Effector memory CD8-positive, alpha-beta T cell (primary cell): ENCODE results near the gene GRIA4.

Experiments
- ATAC-seq: fragments of 150-1000 bp; cut with Tn5 transposase; replicated peaks from 2 replicates; pipeline ENCODE4 v1.10.0; 2021; ENCODE audit warnings: mild to moderate bottlenecking, moderate library complexity
- DNase-seq, 3 experiments: peaks; one replicate each; pipeline ENCODE4 v3.0.0; 2021
- H3K27ac Mint-ChIP-seq, 2 donors: one replicate each; pipeline ENCODE4 v1.8.0; 2022; ENCODE audit warnings: mild to moderate bottlenecking in 2 of 2, mixed read lengths in 2 of 2, moderate library complexity in 2 of 2
- H3K27me3 Mint-ChIP-seq, 2 donors: one replicate each; pipeline ENCODE4 v1.8.0; 2022; ENCODE audit warnings: mixed read lengths in 2 of 2
- H3K36me3 Mint-ChIP-seq: one replicate; pipeline ENCODE4 v1.8.0; 2022; ENCODE audit warnings: mild to moderate bottlenecking, moderate library complexity, mixed read lengths; ENCODE audit not compliant: insufficient read depth
- H3K4me1 Mint-ChIP-seq, 2 donors: one replicate each; pipeline ENCODE4 v1.8.0; 2022; ENCODE audit warnings: low read depth in 2 of 2, mixed read lengths in 2 of 2
- H3K4me3 Mint-ChIP-seq, 2 donors: one replicate each; pipeline ENCODE4 v1.8.0; 2022; ENCODE audit warnings: mild to moderate bottlenecking in 2 of 2, mixed read lengths in 2 of 2, moderate library complexity in 2 of 2
- H3K9me3 Mint-ChIP-seq, 2 donors: one replicate each; pipeline ENCODE4 v1.8.0; 2022; ENCODE audit warnings: mixed read lengths in 2 of 2

GRIA4 gene

DNA sequence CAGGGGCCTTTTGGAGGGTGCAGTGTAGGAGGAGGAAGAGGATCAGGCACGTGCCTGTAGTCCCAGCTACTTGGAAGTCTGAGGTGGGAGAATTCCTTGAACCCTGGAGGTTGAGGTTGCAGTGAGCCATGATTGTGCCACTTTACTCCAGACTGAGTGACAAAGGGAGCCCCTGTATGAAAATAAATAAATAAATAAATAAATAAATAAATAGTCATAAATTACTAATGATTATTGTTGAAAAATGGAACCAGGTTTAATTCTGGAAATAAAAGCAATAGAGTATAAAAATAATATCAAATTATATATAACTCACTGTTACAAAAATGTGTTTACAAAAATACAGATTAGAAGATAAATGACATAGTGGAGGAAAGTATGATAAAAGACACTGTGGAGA lies 37.9 kb downstream of the GRIA4 start:
- no peaks in the 10 kb centered on the region for H3K4me1 Mint-ChIP-seq
- H3K9me3 Mint-ChIP-seq: peaks cover 0 to 3% of the 10 kb centered on the region in 2 donors
- DNase-seq (no peak), ATAC-seq (no peak)
- no peak overlapping the region for H3K27ac Mint-ChIP-seq
- no peaks in the 10 kb centered on the region for H3K27me3 Mint-ChIP-seq
- no peaks in the 10 kb centered on the region for H3K36me3 Mint-ChIP-seq
- H3K4me3 Mint-ChIP-seq: no peak overlapping the region

DNA sequence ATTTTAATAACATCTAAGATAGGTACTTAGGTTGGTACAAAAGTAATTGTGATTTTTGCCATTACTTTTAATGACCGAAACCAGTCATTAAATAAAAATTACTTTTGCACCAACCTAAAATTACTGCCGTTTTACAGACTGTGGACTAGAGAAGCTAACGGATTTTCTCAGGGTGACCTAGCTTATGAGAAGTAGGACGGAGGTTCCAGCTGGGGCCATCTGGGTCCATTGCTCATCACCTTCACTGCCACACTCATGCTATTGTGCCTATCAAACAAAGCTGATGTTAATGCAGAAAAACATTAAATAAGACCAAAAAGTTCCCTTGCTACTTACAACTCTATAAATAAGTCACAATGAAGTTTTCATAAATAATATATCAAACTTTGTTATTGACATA lies 38.9 kb downstream of the GRIA4 start:
- Mint-ChIP-seq H3K27me3 (no peaks in the 10 kb centered on the region), H3K4me3 (no peak overlapping the region), H3K27ac (no peak overlapping the region), H3K4me1 (no peaks in the 10 kb centered on the region), H3K36me3 (no peaks in the 10 kb centered on the region), H3K9me3 (peaks cover 0 to 3% of the 10 kb centered on the region in 2 donors)
- no peak for DNase-seq
- ATAC-seq: no peak

DNA sequence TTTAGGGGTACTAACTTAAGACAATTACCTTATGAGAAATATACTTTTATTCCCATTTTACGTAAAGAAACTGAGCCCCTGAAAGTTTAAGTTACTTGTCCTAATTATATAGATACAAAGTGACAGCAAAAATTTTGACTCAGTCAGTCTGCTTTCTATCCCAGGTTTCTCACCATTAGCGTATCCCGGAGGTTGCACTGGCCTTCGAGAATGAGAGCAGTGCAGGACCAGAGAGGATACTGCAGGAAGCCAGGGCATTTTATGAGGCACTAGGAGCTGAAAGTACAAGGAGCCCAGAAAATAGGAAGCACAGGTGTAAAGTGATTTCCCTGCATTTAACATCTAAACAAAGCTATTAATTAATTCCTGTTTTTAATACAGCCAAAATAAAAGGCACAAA lies 55.4 kb downstream of the GRIA4 start:
- Mint-ChIP-seq H3K27ac (no peak overlapping the region), H3K4me1 (no peaks in the 10 kb centered on the region), H3K4me3 (no peak overlapping the region)

DNA sequence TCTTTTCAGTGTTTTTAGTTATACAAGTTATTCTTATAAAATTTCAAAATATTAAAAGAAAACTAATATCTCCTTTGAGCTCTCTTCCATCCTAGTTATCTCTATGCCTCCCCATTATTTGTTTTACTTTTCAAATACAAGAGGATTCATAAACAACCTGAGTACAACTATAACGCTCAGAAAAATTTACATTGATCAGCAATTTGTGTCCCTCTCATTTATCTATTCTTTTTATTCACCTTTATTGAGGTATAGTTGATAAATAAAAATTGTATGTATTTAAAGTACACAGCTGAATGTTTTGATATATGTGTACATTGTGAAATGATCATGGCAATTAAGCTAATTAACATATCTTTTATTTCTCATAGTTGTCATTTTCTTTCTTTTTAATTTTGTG lies 57.6 kb downstream of the GRIA4 start:
- H3K27me3 Mint-ChIP-seq: no peaks in the 10 kb centered on the region
- ATAC-seq (no peak), DNase-seq (no peak)
- H3K36me3 Mint-ChIP-seq: no peaks in the 10 kb centered on the region
- H3K4me1 Mint-ChIP-seq: no peaks in the 10 kb centered on the region
- H3K4me3 Mint-ChIP-seq: no peak overlapping the region
- no peak overlapping the region for H3K27ac Mint-ChIP-seq
- peaks cover 7 to 9% of the 10 kb centered on the region in 2 donors for H3K9me3 Mint-ChIP-seq

More for the DNA sequence above, 55.4 kb downstream of the GRIA4 start:
- no peak for DNase-seq
- Mint-ChIP-seq H3K9me3 (peaks cover 0 to 5% of the 10 kb centered on the region in 2 donors), H3K36me3 (no peaks in the 10 kb centered on the region), H3K27me3 (no peaks in the 10 kb centered on the region)
- no peak for ATAC-seq

DNA sequence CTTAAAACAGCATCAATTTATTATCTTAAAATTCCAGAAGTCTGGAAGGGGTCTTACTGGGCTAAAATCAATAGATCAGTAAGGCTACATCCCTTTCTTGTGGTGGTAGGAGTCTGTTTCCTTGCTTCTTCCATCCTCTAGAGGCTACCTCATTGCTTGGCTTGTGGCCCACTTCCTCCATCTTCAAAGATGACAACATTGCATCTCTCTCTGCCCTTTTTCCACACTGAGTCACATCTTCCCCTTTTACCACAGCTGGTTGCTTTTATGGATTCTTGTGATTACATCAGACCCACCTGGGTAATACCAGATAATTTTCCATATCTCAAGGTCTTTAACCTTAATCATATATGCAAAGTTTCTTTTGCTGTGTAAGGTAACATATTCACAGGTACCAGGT lies 60.9 kb downstream of the GRIA4 start:
- no peaks in the 10 kb centered on the region for H3K36me3 Mint-ChIP-seq
- no peaks in the 10 kb centered on the region for H3K27me3 Mint-ChIP-seq
- H3K4me1 Mint-ChIP-seq: no peaks in the 10 kb centered on the region
- H3K4me3 Mint-ChIP-seq: no peak overlapping the region
- peaks cover 6 to 14% of the 10 kb centered on the region in 2 donors for H3K9me3 Mint-ChIP-seq
- no peak overlapping the region for H3K27ac Mint-ChIP-seq
- DNase-seq: no peak
- ATAC-seq: no peak

DNA sequence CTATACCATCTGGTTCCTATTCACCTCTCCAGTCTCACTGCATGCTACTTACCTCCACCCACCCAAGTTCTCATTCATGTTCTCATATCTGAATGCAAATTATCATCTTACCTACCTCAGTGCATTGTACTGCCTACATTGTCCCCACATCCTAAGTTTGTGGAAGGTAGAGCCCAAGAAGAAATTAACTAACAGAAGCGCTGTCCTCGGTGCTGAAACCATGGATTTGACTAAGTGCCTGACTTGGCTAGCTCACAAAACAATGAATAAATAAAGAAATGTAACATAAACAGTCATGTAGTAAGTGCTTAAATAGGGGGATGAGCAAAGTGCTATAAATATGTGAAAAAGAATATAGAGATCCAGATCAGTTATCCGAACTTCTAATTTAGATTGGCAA lies 63.2 kb downstream of the GRIA4 start:
- DNase-seq (no peak), ATAC-seq (no peak)
- H3K36me3 Mint-ChIP-seq: no peaks in the 10 kb centered on the region
- H3K4me1 Mint-ChIP-seq: no peaks in the 10 kb centered on the region
- H3K9me3 Mint-ChIP-seq: peaks cover 4 to 14% of the 10 kb centered on the region in 2 donors
- no peaks in the 10 kb centered on the region for H3K27me3 Mint-ChIP-seq
- no peak overlapping the region for H3K4me3 Mint-ChIP-seq
- H3K27ac Mint-ChIP-seq: no peak overlapping the region

DNA sequence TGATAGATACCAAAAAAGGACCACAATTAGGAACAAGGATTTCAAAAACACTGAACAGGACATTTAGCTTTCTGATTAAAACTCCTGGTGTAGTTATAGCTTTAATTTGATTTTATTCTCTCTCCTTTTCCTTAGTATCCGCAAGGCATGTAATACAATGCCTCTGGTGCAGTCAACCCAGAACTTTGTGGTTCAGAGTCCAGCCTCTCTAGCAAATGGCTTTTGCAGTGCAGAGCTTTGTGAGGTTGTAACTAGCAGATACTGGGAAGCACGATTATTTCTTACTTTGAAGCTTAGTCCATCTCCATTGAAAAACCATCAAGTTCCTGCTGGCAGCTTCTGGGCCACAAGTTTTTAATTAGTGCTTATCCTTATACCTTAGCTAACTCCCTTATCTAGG lies 79.8 kb downstream of the GRIA4 start:
- Mint-ChIP-seq H3K27ac (no peak overlapping the region), H3K36me3 (no peaks in the 10 kb centered on the region), H3K4me1 (no peaks in the 10 kb centered on the region), H3K9me3 (peaks cover 0 to 3% of the 10 kb centered on the region in 2 donors), H3K4me3 (no peak overlapping the region), H3K27me3 (no peaks in the 10 kb centered on the region)
- DNase-seq (no peak), ATAC-seq (no peak)

DNA sequence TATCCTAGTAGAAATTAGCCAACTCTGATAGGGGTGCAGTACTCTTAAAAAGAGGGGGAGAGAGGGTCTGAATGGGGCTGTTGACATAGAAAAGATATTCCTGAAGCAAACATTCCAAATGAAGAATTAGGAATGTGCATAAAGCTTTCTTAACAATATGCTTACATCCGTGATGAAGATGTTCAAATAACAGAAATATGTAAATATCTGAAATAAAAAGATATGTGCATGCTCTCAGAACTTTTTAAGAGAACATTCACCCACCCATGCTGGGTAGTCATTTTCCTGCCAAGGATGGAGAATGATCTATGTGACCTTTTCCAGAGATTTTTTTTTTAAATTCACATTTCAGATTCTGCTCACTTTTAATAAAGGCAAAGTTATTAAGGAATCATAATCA lies 80.6 kb downstream of the GRIA4 start:
- ATAC-seq: no peak
- no peaks in the 10 kb centered on the region for H3K27me3 Mint-ChIP-seq
- H3K27ac Mint-ChIP-seq: no peak overlapping the region
- H3K36me3 Mint-ChIP-seq: no peaks in the 10 kb centered on the region
- H3K4me1 Mint-ChIP-seq: no peaks in the 10 kb centered on the region
- H3K9me3 Mint-ChIP-seq: peaks cover 0 to 3% of the 10 kb centered on the region in 2 donors
- H3K4me3 Mint-ChIP-seq: no peak overlapping the region
- no peak for DNase-seq

DNA sequence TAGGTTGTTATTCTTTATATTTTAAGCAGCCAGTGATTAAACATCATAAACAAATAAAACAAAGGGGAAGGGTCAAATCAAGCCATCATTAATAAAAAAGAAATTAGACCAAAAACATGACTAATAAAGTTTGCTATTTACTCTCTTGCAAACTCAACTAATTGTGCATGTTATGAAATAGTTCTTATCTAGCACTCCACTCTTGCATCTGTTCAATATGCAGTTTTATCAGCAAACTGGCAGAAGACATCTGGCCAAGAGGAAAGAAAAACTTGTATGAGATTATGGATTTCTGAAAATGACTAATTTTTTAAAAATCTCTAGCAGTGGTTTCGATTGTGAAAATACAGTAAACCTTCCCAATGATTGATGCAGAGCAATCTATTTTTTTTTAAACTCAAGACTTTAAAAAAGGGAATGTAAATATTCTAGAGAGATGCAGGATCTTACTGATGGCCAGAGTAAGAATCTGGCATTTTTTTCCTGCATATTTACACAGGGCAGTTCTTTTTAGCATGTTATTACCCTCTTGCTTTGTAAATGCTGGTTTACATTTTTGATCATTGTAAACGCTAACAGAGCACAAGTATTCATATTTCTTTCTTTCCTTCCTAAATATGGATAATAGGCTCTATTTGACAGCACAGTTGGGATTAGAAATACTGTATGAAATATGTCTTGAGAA lies 83.3 kb downstream of the GRIA4 start:
- no peak overlapping the region for H3K27ac Mint-ChIP-seq
- no peaks in the 10 kb centered on the region for H3K4me1 Mint-ChIP-seq
- ATAC-seq (no peak), DNase-seq (no peak)
- H3K4me3 Mint-ChIP-seq: no peak overlapping the region
- no peaks in the 10 kb centered on the region for H3K27me3 Mint-ChIP-seq
- no peaks in the 10 kb centered on the region for H3K36me3 Mint-ChIP-seq
- peaks cover 0 to 4% of the 10 kb centered on the region in 2 donors for H3K9me3 Mint-ChIP-seq

DNA sequence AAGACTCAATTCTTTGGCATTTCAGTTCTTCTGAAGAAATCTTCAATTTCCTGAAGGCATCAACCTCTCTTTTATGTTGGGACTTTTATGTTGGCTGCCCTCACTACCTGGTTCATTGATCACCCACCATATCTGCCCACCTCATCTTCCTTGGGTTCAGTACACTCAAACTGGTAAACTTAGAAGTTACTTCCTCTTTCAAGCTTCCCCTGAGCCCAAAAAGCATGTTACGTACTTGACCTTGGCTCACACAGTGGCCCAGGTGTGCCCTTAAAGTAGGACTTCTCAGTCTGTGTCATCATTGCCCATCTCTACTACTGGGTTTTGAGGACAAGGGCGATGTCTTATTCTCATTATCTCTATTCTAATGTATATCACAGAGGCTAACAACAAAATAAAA lies 86.1 kb downstream of the GRIA4 start:
- Mint-ChIP-seq H3K27me3 (peaks cover 0 to 5% of the 10 kb centered on the region in 2 donors), H3K36me3 (no peaks in the 10 kb centered on the region), H3K4me1 (no peaks in the 10 kb centered on the region), H3K4me3 (no peak overlapping the region), H3K27ac (no peak overlapping the region), H3K9me3 (peaks cover 5 to 7% of the 10 kb centered on the region in 2 donors)
- DNase-seq (no peak), ATAC-seq (no peak)

DNA sequence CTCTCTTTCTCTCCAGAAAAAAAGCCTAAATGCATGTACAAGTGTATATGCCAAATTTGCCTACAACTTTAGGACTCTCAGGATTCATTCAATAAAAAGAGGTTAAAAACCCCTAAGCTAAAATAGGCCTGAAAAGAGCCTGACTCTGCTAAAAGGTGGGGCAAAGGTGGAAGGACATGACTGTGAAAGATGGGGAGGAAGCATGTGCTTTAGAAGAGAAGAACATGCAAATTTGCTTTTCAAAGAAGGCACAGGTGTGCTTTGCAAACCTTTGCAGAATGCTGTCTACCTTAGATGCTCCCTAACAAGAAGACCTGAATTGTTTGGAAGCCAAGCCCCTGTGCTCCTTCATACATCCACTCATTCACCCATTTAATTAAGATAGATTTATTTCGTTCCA lies 87.4 kb downstream of the GRIA4 start:
- H3K4me1 Mint-ChIP-seq: no peaks in the 10 kb centered on the region
- H3K27me3 Mint-ChIP-seq: peaks cover 0 to 9% of the 10 kb centered on the region in 2 donors
- H3K9me3 Mint-ChIP-seq: peaks cover 5 to 10% of the 10 kb centered on the region in 2 donors
- no peak overlapping the region for H3K4me3 Mint-ChIP-seq
- DNase-seq (no peak), ATAC-seq (no peak)
- H3K27ac Mint-ChIP-seq: no peak overlapping the region
- H3K36me3 Mint-ChIP-seq: no peaks in the 10 kb centered on the region

DNA sequence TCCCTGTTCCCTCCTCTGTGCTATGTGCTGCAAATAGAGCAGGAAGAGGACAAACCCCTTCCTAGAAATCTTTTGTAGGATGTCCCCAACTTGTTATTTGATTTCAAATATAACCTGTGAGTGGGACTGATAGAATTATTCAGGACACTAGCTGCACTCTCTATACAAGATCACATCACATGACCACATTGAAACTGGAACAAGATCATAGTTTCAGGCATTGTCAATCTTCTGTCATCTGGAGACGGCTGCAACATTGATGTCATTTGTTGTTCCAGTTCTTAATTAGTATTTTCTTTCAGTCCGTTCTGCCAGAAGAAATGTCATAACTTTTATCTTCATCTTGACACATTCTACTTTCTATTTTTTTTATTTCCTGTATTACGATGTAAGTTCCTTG lies 89.3 kb downstream of the GRIA4 start:
- H3K36me3 Mint-ChIP-seq: no peaks in the 10 kb centered on the region
- no peak for ATAC-seq
- H3K9me3 Mint-ChIP-seq: peaks cover 5 to 10% of the 10 kb centered on the region in 2 donors
- no peak overlapping the region for H3K27ac Mint-ChIP-seq
- H3K4me1 Mint-ChIP-seq: no peaks in the 10 kb centered on the region
- no peak for DNase-seq
- H3K27me3 Mint-ChIP-seq: peaks cover 0 to 9% of the 10 kb centered on the region in 2 donors
- H3K4me3 Mint-ChIP-seq: no peak overlapping the region

DNA sequence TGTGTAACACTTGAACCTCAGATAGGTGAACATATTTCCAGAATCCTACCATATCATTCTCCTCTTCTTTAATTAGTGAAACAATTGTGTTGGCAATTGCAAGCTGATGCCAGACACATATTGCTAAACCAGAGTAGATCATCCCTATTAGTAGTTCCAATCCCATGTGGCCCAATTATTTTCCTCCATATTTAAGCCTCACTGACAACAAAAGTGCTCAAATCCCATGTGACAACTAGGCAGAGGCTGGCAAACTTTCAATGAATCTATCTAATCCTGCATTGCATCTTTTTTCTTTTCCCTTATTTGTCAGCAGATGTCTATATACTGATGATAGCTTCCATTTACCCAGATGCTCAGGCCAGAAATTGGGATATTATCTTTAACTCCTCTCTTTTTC lies 90.4 kb downstream of the GRIA4 start:
- H3K4me3 Mint-ChIP-seq: no peak overlapping the region
- no peaks in the 10 kb centered on the region for H3K36me3 Mint-ChIP-seq
- no peaks in the 10 kb centered on the region for H3K4me1 Mint-ChIP-seq
- peaks cover 6 to 10% of the 10 kb centered on the region in 2 donors for H3K9me3 Mint-ChIP-seq
- DNase-seq (no peak), ATAC-seq (no peak)
- peaks cover 0 to 9% of the 10 kb centered on the region in 2 donors for H3K27me3 Mint-ChIP-seq
- no peak overlapping the region for H3K27ac Mint-ChIP-seq

DNA sequence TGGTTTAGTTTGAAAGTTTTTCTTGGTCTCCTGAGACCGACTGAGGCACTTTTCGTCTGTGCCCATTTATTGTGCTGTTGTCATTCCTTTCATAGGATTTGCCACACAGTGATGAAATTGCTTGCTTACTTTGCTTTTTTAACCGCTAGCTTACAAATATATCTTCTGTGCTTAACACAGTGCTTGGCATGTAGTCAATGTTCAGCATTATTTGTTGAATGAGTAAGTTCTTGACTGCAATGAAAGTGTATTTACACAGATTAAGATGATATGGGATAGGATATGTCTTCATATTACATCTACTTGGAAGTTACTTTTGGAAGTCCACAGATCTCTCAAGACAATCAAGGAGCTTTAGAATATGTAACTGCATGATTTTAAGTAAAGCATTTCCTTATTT lies 91.2 kb downstream of the GRIA4 start:
- Mint-ChIP-seq H3K9me3 (peaks cover 6 to 10% of the 10 kb centered on the region in 2 donors), H3K4me1 (no peaks in the 10 kb centered on the region), H3K27ac (no peak overlapping the region), H3K27me3 (peaks cover 0 to 9% of the 10 kb centered on the region in 2 donors), H3K4me3 (no peak overlapping the region), H3K36me3 (no peaks in the 10 kb centered on the region)
- no peak for DNase-seq
- no peak for ATAC-seq
